LNCAP (cell line): ENCODE data around the gene HSDL1.

Experiments
- TF ChIP-seq, protein P1 (sequence below): fragments of 450-650 bp; IDR thresholded peaks from 2 replicates; pipeline ENCODE4 v1.5.1; 2017; ENCODE audit warnings: mild to moderate bottlenecking

The HSDL1 gene

DNA sequence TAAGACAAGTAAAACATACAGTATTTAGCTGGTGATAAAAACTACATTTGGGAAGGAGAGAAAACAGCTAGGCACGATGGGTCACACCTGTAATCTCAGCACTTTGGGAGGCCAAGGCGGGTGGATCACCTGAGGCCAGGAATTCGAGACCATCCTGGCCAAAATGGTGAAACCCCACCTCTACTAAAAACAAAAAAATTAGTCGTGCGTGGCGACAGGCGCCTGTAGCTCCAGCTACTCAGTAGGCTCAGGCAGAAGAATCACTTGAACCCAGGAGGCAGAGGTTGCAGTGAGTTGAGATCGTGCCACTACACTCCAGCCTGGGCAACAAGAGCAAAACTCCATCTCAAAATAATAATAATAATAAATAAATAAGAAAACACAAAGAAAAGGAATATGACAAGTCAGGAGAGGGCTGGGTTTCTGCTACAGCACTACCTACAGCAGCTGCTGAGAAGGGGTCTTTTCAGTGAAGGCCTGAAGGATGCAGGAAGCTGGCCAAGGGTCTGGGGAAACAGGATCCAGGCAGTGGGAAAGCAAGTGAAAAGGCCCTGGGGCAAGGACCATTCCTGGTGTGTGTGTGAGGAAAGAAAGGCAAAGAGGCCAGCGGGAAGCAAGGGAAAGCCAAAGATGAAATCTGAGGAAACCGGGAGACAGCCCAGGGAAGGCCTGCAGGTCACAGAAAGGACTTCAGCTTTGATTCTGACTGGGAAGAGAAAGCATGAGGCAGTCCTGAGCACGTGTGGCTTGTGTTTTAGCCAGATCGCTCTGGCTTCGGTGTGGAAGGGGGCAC is 38.8 kb downstream of the HSDL1 start:
- TF ChIP-seq, protein P1, sequence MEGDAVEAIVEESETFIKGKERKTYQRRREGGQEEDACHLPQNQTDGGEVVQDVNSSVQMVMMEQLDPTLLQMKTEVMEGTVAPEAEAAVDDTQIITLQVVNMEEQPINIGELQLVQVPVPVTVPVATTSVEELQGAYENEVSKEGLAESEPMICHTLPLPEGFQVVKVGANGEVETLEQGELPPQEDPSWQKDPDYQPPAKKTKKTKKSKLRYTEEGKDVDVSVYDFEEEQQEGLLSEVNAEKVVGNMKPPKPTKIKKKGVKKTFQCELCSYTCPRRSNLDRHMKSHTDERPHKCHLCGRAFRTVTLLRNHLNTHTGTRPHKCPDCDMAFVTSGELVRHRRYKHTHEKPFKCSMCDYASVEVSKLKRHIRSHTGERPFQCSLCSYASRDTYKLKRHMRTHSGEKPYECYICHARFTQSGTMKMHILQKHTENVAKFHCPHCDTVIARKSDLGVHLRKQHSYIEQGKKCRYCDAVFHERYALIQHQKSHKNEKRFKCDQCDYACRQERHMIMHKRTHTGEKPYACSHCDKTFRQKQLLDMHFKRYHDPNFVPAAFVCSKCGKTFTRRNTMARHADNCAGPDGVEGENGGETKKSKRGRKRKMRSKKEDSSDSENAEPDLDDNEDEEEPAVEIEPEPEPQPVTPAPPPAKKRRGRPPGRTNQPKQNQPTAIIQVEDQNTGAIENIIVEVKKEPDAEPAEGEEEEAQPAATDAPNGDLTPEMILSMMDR = no peak

DNA sequence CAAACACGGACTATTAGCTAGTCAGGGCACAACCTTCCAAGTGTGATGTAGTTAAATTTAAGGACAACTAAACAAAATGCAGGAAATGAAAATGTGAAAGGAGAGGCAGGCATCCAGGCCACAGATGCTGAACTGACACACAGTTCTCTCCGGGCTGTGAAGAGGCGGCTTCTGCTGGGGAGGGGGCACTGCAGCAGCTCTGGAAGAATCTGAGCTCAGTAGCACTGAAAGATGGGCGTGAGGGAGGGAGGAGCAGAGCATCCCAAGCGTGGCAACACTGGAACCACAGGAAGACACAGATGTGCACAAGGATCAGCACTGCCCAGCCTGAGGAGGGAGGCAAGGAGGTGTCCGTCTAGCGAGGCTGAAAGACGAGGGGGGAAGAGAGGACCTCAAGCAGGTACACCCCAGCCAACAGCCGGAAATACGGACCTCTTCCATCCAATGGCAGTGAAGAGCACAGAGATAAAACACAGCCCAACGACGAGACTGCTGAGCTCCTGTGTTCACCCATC is 39.6 kb downstream of the HSDL1 start:
- TF ChIP-seq, protein P1 = no peak

DNA sequence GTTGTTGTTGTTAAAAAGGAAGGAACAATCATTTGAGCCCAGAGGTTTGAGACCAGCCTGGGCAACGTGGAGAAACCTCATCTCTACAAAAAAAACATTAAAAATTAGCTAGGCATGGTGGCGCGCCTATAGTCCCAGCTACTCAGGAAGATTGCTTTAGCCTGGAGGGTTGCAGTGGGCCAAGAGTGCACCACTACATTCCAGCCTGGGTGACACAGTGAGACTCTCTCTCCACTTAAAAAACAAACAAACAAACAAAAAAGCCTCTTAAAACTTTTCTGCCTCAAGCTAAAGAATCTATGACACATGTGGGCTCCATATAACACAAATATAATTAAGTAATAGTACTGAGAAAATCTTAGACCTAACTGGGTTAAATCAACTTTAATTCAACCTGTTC is 40.7 kb downstream of the HSDL1 start:
- TF ChIP-seq, protein P1 = no peak

- TF ChIP-seq, protein P1 = no peak
Observed at GRCh38 chr16:84103678-84104077, 41.3 kb downstream of the HSDL1 start.

DNA sequence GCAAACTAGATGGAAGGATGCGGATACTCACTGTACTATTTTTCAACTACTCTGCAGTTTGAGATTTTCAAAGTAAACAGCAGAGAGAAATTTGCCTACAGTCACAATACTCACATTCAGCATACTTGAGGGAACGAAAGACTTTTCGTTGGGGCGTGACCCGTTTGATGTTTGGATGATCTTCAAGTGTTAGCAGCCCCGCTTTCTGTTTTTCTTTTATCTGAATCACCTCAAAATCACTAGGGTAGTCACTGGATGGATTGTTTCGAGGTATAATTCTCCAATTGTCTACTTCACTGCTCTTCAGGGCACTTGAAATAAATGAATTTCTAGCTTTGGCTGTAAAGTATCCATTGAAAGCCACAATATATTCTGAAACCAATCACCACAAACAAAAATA is 46.0 kb downstream of the HSDL1 start:
- TF ChIP-seq, protein P1 = no peak

- TF ChIP-seq, protein P1 = no peak
Observed at GRCh38 chr16:84096447-84097005, 48.5 kb downstream of the HSDL1 start.

- TF ChIP-seq, protein P1 = no peak
Observed at GRCh38 chr16:84095466-84095865, 49.5 kb downstream of the HSDL1 start.
